NOMO-1 treated with dmso at 0.1 percent for 144 hours (cell line): Measurements from ENCODE around the gene MRPS10.
A peak's percentile ranks its signal among the peaks of the same experiment; 100 is the strongest.
"Not testable (repeated sequence)": the region's sequence is repeated elsewhere in the genome, so short reads cannot be mapped to it uniquely, and the experiment has no call there.

ENCODE experiments used
- DNase-seq: peaks from one replicate; lab custom pipeline; 2025; ENCODE audit not compliant: unreplicated experiment; lab: John Stamatoyannopoulos, UW

MRPS10 gene

GRCh38 chr6:42179261-42179944 is 38.3 kb downstream of the MRPS10 start:
- DNase-seq, result no peak

GRCh38 chr6:42177514-42178364 is 39.9 kb downstream of the MRPS10 start:
- DNase-seq, result no peak

- no peak for DNase-seq
Observed at GRCh38 chr6:42176981-42177380, 40.7 kb downstream of the MRPS10 start.

DNA sequence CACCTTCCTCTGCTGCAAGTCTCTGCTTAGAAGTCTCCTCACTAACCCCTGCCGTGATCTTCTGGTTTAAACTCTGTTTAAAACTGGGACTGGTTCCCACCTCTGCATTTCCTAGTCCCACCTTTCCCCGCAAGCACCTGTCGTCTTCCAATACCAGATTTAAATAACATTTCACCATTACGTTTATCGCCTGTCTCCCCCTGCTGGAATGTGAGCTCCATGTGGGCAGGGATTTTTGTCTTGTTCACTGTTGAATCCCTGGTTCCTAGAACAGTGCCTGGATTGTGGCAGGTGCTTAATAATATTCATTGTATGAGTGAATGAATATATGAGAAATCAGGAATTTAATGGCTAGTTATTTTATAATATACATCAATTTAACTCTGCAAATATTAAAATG is 41.8 kb downstream of the MRPS10 start:
- DNase-seq, result no peak

DNA sequence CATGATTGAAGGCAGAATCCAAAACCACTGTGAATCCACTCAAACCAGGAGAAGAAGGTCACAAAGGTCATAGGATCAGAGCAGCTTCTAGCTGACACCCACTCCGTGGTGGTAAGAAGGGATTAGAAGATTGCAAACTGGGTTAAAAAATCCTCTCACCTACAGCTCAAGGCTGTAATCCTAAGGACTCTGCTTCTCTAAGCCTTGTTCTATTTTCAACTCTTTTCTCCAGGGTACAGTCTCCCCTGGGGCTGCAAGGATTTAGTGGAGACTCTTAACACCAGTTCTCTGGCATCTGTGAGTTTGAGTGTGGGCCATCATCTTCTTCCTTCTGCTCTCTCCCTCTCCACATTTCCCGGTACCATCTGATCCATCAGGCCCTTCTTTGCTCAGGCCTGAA is 44.6 kb downstream of the MRPS10 start, which contains the start of gene GUCA1A:
Gene GUCA1A (plus strand): TSS at position 264 of the 400 bp plus-strand sequence. CDS start 250 bp downstream, outside the sequence.
- no peak for DNase-seq

- no peak for DNase-seq
Observed at GRCh38 chr6:42171813-42172581, 45.7 kb downstream of the MRPS10 start.

- not testable (repeated sequence) for DNase-seq
Observed at GRCh38 chr6:42169780-42170179, 47.9 kb downstream of the MRPS10 start.

DNA sequence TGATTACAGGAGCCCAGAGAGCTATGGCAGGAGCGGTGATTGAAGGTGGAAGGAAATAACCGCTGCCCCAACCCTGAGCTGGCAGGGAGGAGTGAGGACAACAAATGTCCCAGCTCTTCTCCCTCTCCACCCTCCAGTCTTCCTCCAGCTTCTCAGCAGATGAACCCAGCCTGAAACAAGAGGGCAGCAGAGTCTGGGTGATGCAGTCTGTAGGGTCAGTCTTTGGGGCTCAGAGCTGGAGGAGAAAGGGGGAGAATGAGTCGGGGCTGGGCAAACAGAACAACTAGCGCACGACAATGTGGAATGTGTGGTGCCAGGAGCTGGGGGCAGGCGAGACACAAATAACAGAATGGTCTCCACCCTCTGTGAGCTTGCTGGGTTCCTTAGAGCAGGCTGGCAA is 49.0 kb downstream of the MRPS10 start:
- no peak for DNase-seq

DNA sequence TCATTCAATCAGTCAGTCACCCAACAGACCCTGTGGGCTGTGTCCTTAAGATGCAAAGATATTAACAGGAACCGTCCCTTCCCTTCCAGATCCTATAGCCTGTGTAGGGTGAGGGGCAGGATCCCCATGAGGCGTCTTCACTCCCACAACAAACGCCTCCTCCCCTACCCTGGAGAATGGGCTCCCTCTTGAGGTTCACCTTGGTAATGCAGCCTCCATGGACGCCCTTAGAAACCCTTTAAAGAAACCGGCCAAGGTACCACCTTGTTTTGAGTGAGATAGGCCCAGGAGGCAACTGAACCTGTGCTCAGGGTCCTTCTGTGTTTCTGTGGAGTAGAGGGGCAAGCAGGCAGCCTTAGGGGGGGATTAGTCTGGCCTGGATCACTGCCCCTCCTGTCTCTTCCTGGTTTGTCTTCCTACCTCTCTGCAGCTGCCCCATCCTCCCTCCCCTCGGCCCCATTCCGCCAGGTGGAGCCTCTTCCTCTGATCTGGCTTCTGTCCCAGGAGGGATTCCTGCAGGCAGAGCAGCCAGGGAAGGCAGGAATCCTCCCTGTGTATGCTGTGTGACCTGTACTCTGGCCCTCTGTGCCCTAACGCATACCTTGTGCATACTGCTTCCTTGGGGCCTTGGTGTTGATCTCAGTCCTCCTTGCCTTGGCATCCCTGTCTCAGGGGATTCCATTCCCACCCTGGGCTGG is 51.1 kb downstream of the MRPS10 start:
- peak; percentile 27 for DNase-seq

DNA sequence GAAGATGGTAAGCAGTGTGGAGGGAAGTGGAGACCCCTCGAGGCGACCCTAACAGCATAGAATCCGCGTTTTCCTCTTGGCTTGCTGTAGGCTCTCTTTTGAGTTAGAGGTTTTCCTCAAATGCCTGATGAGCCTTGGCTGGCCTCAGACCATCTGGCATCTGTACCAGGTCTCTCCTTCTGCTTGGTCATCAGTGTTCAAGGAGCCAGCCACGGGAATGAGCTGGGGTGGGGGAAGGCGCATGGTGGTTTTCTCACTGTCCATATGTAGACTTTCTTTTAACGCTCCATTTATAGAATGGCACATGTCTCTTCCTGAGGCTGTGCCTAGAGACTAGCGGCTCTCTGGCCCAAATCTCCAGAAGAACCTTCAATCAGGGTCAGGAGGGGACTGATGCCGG is 52.6 kb downstream of the MRPS10 start:
- DNase-seq, result no peak

- no peak for DNase-seq
Observed at GRCh38 chr6:42163981-42164380, 53.7 kb downstream of the MRPS10 start.

DNA sequence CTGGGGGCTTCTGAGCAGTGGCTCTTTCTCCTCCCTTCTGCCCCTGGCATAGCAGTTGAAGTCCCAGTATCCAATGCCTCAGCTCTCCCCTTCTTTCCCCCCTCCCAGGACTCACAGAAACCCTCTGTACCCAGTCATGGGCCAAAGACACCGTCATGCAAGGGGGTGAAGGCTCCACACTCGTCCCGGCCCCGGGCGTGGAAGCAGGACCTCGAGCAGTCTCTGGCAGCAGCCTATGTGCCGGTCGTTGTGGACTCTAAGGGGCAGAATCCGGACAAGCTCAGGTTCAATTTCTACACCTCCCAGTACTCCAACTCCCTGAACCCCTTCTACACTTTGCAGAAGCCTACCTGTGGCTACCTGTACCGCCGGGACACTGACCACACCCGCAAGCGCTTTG is 54.8 kb downstream of the MRPS10 start:
- DNase-seq, result no peak

DNA sequence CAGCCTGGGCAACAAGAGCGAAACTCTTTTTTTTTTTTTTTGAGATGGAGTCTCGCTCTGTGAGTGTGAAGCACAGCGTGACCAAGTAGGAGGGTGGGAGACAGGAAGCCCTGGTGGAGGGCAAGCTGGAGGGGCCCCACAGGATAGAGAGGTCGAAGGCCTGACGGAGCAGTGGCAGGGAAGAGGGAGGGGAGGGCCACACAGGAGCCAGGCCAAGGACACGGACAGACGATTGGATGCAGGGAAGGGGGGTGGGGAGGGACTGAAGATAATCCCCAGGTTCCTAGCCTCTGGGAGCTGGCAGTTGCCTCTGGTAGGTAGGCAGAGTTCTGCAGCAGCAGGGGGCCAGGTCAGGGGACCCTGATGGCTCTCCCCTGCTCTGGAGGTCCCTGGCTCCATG is 55.3 kb downstream of the MRPS10 start:
- DNase-seq, result no peak

DNA sequence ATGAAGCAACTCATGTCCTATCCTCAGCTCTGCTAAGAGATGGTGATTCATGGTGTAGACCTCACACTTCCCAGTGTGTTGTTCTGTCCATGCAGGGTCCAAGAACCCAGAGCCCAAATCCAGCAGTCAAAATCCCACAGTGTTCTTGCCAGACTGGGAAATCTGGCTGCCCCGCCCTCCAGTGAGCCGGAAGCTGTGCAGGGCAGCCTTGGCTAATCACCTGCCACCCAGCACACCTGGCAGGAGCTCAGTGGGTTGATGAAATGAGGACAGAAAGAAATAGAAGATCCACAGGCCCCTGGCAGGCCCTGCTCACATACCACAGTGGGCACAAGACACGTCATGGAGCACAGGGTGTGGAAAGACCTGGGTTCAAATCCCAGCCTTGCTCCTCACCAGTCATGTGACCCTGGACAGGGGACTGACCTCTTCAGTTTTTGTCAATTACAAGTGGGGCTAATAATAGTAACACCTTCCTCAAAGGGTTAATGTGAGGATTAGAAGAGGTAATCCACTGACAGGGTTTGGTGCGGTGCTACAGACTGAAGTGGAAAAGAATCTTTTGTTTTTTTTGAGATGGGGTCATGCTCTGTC is 58.1 kb downstream of the MRPS10 start:
- DNase-seq, result no peak

DNA sequence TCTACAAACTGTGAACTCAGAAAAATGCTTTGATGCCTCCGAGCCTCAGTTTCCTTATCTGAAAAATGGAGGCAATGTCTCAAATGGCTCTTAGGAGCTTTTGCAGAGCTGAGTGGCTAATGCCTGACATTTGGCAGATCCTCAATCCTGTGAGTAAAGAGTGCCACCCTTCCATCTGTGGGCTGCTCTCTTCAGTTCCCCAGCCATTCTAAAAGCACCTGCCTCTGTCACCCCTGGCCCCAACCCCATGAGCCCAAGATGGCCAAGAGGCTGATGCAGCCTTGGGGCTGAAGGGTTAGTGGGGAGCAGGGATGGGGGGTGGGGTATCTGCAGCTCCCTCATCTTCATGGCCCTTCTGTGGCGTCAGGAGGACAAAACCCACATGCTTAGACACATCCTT is 59.0 kb downstream of the MRPS10 start:
- DNase-seq, result no peak

DNA sequence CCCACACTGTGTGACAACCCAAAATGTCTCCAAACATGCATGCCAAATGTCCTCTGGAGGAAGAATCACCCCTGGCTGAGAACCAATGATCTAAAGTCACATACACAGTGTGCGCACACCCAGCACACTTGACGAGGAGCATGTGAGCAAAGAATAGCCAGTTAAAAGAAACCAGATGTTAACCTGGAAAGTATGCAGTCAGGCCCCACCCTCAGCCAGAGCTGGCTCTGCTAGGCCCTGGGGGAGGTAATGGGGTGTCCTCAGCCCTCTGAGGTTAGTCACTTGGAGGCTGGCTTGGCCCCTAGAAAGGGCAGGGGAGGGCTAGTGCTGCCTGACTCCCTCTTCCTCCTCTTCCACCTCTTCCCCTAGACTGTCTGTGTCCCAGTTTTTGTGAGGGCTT is 59.6 kb downstream of the MRPS10 start:
- no peak for DNase-seq
